Erythroblast (primary cell): Measurements from ENCODE around the gene CPLX1.

Experiments
- GATA1 ChIP-seq: IDR thresholded peaks from 2 replicates; pipeline ENCODE4 v1.6.1; 2011; ENCODE audit warnings: low read depth, mild to moderate bottlenecking, control low read depth, low read length, moderate library complexity
- POLR2A ChIP-seq: IDR thresholded peaks from 2 replicates; pipeline ENCODE4 v1.6.1; 2011; ENCODE audit warnings: mild to moderate bottlenecking, low read length

- no peak for TF ChIP-seq POLR2A
- TF ChIP-seq GATA1: no peak
Observed at GRCh38 chr4:788636-789297, 37.2 kb downstream of the CPLX1 start.
